BLaER1 (cell line): ENCODE results near the gene APBB1IP.
A peak's percentile ranks its signal among the peaks of the same experiment; 100 is the strongest.
"Not testable (repeated sequence)": the region's sequence is repeated elsewhere in the genome, so short reads cannot be mapped to it uniquely, and the experiment has no call there.

Experiments
- H3K27ac ChIP-seq: shearing (Covaris generic); formaldehyde crosslinking; 2 replicates; pipeline ENCODE4 v1.8.1; 2022
- H3K27me3 ChIP-seq: shearing (Covaris generic); formaldehyde crosslinking; 2 replicates; pipeline ENCODE4 v1.8.1; 2022
- H3K36me3 ChIP-seq: shearing (Covaris generic); formaldehyde crosslinking; 2 replicates; pipeline ENCODE4 v1.8.1; 2022
- H3K4me1 ChIP-seq: shearing (Covaris generic); formaldehyde crosslinking; 2 replicates; pipeline ENCODE4 v1.8.1; 2022
- H3K4me2 ChIP-seq: shearing (Covaris generic); formaldehyde crosslinking; 2 replicates; pipeline ENCODE4 v1.8.1; 2022
- H3K4me3 ChIP-seq: shearing (Covaris generic); formaldehyde crosslinking; 2 replicates; pipeline ENCODE4 v1.8.1; 2022
- H3K9ac ChIP-seq: shearing (Covaris generic); formaldehyde crosslinking; 2 replicates; pipeline ENCODE4 v1.8.1; 2022
- H3K9me3 ChIP-seq: shearing (Covaris generic); formaldehyde crosslinking; 2 replicates; pipeline ENCODE4 v1.8.1; 2022
- H4K20me1 ChIP-seq: shearing (Covaris generic); formaldehyde crosslinking; 2 replicates; pipeline ENCODE4 v1.8.1; 2022
- Cebpa-rat ChIP-seq: shearing (Covaris generic); IDR thresholded peaks from 2 replicates; pipeline ENCODE4 v1.8.1; 2022

Gene APBB1IP

DNA sequence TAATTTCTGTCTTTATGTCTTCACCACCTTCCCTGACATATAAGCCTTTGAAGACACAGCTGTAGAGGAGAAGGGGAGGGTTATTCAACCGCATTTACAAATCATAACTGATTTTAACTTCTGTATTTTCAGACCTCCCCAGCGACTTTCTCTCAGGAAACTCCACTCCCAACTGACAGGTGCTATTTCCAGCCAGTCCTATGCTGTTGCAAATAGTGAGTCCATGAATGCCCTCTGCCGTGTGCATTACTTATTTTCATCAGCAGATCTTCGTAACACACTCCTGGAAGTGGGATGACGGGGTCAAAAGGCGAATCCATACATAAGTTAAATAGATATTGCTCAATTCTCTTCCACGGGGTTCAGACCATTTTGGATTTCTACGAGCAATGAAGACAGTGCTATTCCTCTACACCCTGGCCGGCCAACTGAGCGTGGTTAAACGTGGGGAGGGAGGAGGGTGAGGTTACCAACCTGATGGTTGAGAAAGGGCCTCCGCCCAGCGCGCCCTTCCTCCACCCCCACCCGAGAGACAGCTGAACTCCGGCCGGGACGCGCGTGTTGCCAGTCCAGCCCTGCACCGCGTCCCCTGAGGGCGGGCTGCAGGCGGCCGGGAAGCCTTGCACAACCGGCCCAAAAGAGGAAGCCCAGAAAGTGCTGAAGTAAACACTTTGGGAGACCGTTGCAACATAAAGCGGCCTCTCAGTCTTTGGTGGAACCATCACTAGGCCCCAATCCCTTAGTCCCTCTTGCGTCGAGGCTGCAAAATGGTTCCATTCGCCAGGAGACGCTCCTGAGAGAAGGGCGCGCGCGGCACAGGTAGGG, at the start of gene APBB1IP:
Gene APBB1IP (plus strand): TSS at position 705 of the 825 bp plus-strand sequence. CDS start 53,986 bp downstream, outside the sequence.
- Histone ChIP-seq H3K4me2 (peak within 1 kb of the TSS; percentile 99), H3K27ac (peak within 1 kb of the TSS; percentile 100), H3K9me3 (peaks cover 20% of the 10 kb centered on the region; the same call in 1 of the 2 replicates), H3K4me3 (peak within 1 kb of the TSS; percentile 89), H3K27me3 (no peaks in the 10 kb centered on the region), H3K36me3 (peaks cover 20% of the 10 kb centered on the region), H3K9ac (peak within 1 kb of the TSS; percentile 100), H4K20me1 (no peaks in the 10 kb centered on the region; the same call in 1 of the 2 replicates), H3K4me1 (peaks cover 58% of the 10 kb centered on the region)
- TF ChIP-seq Cebpa-rat: peak; percentile 99

DNA sequence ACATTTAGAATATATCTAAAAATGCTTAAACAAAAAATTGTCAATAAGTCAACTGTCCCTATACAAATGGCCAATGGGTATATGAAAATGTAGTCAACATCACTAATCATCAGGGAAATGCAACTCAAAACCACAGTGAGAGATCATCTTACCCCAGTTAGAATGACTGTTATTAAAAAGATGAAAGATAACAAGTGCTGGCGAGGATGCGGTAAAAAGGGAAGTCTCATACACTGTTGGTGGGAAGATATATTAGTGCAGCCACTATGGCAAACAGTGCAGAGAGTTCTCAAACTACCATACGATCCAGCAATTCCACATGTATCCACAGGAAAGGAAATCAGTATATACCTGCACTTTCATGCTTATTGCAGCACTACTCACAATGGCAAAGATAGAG, 48.6 kb upstream of the APBB1IP start:
- H3K9me3 ChIP-seq: peaks cover 29% of the 10 kb centered on the region
- no peaks in the 10 kb centered on the region for H3K4me1 ChIP-seq

DNA sequence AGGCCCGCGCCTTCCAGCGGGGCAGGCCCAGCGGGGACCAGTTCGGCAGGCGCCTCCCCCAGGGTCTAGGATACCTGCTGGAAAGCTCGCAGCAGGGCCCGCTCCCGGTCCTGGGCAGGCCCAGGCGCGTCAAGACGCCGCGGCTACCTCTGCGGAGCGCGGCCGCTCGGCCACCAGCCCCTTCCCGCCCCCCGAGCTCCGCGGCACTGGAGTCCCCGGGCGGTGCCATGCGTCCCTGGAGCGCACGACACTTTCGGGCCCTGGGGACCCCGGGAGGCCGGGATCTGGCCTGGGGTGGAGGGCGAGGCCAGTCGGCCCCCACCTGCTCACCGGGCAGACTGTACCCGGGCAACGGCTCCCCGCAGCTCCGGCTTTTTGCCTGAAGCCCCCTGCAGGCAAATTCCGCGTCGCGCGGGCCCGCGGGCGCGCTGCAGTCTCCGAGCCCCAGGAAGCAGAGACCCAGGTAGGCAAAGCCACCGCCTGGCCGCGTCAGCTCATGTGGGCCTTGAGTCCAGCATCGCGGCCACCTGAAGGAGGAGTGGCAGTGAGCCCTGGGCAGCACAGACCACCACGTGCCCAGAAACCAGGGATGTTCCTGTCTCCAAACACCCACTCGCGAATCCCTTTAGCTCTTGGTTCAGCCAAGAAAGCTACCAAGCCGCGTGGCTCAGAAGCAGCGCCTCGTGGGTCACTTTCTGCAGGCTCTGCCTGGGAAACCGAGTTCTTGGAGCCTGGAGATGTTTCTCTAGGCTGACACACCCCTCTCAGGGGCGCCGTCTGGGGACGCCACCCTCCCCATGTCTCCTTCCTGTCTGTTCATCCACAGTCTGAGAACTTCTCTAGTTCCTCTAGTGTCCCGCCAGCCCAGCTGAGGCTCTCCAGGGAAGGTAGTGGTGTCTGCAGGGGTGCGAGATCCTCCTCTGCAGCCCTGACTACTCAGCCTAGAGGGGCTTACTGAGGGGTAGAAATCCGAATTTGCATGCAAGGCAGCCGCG, 46.1 kb upstream of the APBB1IP start:
- TF ChIP-seq Cebpa-rat: no peak
- Histone ChIP-seq H3K36me3 (no peaks in the 10 kb centered on the region), H3K4me2 (no peak overlapping the region), H3K9me3 (peaks cover 29% of the 10 kb centered on the region), H3K27ac (no peak overlapping the region), H3K4me1 (no peaks in the 10 kb centered on the region), H3K4me3 (no peak overlapping the region), H3K27me3 (no peaks in the 10 kb centered on the region), H4K20me1 (no peaks in the 10 kb centered on the region), H3K9ac (no peak overlapping the region)

More for the DNA sequence above, 48.6 kb upstream of the APBB1IP start:
- TF ChIP-seq Cebpa-rat: no peak
- no peaks in the 10 kb centered on the region for H4K20me1 ChIP-seq
- H3K27ac ChIP-seq: no peak overlapping the region
- no peak overlapping the region for H3K4me2 ChIP-seq
- H3K36me3 ChIP-seq: no peaks in the 10 kb centered on the region
- H3K27me3 ChIP-seq: no peaks in the 10 kb centered on the region
- H3K9ac ChIP-seq: no peak overlapping the region
- no peak overlapping the region for H3K4me3 ChIP-seq

GRCh38 chr10:26398353-26398752, 39.8 kb upstream of the APBB1IP start:
- not testable (repeated sequence) for H3K9me3 ChIP-seq, H4K20me1 ChIP-seq, H3K4me3 ChIP-seq, H3K27ac ChIP-seq, H3K27me3 ChIP-seq, H3K9ac ChIP-seq, H3K36me3 ChIP-seq, H3K4me1 ChIP-seq, H3K4me2 ChIP-seq

GRCh38 chr10:26407406-26407969, 30.7 kb upstream of the APBB1IP start:
- Histone ChIP-seq H3K4me3 (no peak overlapping the region), H3K27ac (no peak overlapping the region), H3K9me3 (no peaks in the 10 kb centered on the region), H4K20me1 (no peaks in the 10 kb centered on the region), H3K4me1 (no peaks in the 10 kb centered on the region), H3K27me3 (no peaks in the 10 kb centered on the region), H3K9ac (no peak overlapping the region), H3K36me3 (no peaks in the 10 kb centered on the region), H3K4me2 (no peak overlapping the region)
- TF ChIP-seq Cebpa-rat: no peak

DNA sequence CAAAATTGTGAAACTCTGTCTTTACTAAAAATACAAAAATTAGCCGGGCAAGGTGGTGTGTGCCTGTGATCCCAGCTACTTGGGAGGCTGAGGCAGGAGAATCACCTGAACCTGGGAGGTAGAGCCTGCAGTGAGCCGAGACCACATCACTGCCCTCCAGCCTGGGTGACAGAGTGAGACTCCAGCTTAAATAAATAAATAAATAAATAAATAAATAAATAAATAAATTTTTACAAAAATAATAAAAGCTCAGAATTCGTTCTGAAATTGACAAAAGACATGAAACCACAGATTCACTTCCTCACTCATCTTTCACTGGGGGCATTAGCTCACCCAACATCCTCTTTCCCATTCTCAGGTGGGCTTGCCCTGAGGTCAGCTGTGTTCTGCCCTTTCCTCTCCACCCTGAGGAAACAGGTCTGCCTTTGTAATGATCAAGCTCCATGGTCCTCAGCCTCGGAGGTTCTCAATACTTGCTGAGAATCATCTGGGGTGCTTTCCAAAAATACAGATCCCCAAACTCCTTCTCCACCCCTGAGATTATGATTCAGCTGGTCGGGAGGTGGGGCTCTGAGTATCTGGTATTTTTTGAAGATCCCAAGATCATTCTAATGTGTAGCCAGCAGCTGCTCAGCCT, 29.2 kb upstream of the APBB1IP start:
- no peaks in the 10 kb centered on the region for H3K36me3 ChIP-seq
- H3K4me2 ChIP-seq: no peak overlapping the region
- H4K20me1 ChIP-seq: no peaks in the 10 kb centered on the region
- no peak overlapping the region for H3K27ac ChIP-seq
- no peak for TF ChIP-seq Cebpa-rat
- peaks cover 5% of the 10 kb centered on the region; the same call in 1 of the 2 replicates for H3K4me1 ChIP-seq
- H3K4me3 ChIP-seq: no peak overlapping the region
- H3K9me3 ChIP-seq: no peaks in the 10 kb centered on the region
- no peak overlapping the region for H3K9ac ChIP-seq
- no peaks in the 10 kb centered on the region for H3K27me3 ChIP-seq

- no peak overlapping the region for H3K27ac ChIP-seq
- peaks cover 5% of the 10 kb centered on the region; the same call in 1 of the 2 replicates for H3K4me1 ChIP-seq
- H3K36me3 ChIP-seq: no peaks in the 10 kb centered on the region
- no peaks in the 10 kb centered on the region for H4K20me1 ChIP-seq
- no peaks in the 10 kb centered on the region for H3K27me3 ChIP-seq
- no peak for TF ChIP-seq Cebpa-rat
- no peaks in the 10 kb centered on the region for H3K9me3 ChIP-seq
- no peak overlapping the region for H3K4me2 ChIP-seq
- H3K9ac ChIP-seq: no peak overlapping the region
- H3K4me3 ChIP-seq: no peak overlapping the region
These were observed 27.8 kb upstream of the APBB1IP start for GRCh38 chr10:26410356-26410755.

- no peak overlapping the region for H3K27ac ChIP-seq
- no peaks in the 10 kb centered on the region for H3K9me3 ChIP-seq
- no peak overlapping the region for H3K9ac ChIP-seq
- H4K20me1 ChIP-seq: no peaks in the 10 kb centered on the region
- H3K36me3 ChIP-seq: no peaks in the 10 kb centered on the region
- H3K4me1 ChIP-seq: peaks cover 5% of the 10 kb centered on the region; the same call in 1 of the 2 replicates
- H3K4me2 ChIP-seq: peak overlapping the region; percentile 12; the same call in 1 of the 2 replicates
- no peak for TF ChIP-seq Cebpa-rat
- H3K4me3 ChIP-seq: no peak overlapping the region
- no peaks in the 10 kb centered on the region for H3K27me3 ChIP-seq
These were observed 25.2 kb upstream of the APBB1IP start for GRCh38 chr10:26412932-26413331.

- TF ChIP-seq Cebpa-rat: no peak
- H3K27ac ChIP-seq: no peak overlapping the region
These were observed 24.8 kb upstream of the APBB1IP start for GRCh38 chr10:26413375-26413774.

More at GRCh38 chr10:26413375-26413774, 24.8 kb upstream of the APBB1IP start:
- no peaks in the 10 kb centered on the region for H3K9me3 ChIP-seq
- H3K4me1 ChIP-seq: peaks cover 5% of the 10 kb centered on the region; the same call in 1 of the 2 replicates
- H3K27me3 ChIP-seq: no peaks in the 10 kb centered on the region
- H3K9ac ChIP-seq: no peak overlapping the region
- no peaks in the 10 kb centered on the region for H4K20me1 ChIP-seq
- no peaks in the 10 kb centered on the region for H3K36me3 ChIP-seq
- H3K4me3 ChIP-seq: no peak overlapping the region
- H3K4me2 ChIP-seq: peak overlapping the region; percentile 12; the same call in 1 of the 2 replicates
